Mesothelial cell of epicardium (in vitro differentiated cells): ENCODE results near the gene ZNF581. TPM values are rescaled to one million over a fixed set of nuclear protein-coding genes. Genes with fewer than 3 reads are reported as not detected.

Experiments used
- DNase-seq, 2 experiments: peaks; one replicate each; pipeline ENCODE4 v3.0.0; 2021; ENCODE audit warnings: low spot score in 2 of 2; ENCODE audit not compliant: unreplicated experiment in 2 of 2
- H3K27ac Mint-ChIP-seq: 2 replicates; pipeline ENCODE4 v1.8.0; 2021; ENCODE audit warnings: mixed read lengths
- H3K27me3 Mint-ChIP-seq: 2 replicates; pipeline ENCODE4 v1.8.0; 2021; ENCODE audit warnings: low read depth, mixed read lengths
- H3K36me3 Mint-ChIP-seq: 2 replicates; pipeline ENCODE4 v1.8.0; 2021; ENCODE audit warnings: mixed read lengths
- H3K4me1 Mint-ChIP-seq: 2 replicates; pipeline ENCODE4 v1.8.0; 2021; ENCODE audit warnings: mixed read lengths
- H3K4me3 Mint-ChIP-seq: 2 replicates; pipeline ENCODE4 v1.8.0; 2021; ENCODE audit warnings: mild to moderate bottlenecking, moderate library complexity, mixed read lengths
- H3K9me3 Mint-ChIP-seq: 2 replicates; pipeline ENCODE4 v1.8.0; 2021; ENCODE audit warnings: mixed read lengths
- CTCF ChIP-seq: fragments of 200-600 bp; sonication (generic); IDR thresholded peaks from one replicate; pipeline ENCODE4 v1.5.0; 2021; ENCODE audit warnings: antibody characterized with exemption; ENCODE audit not compliant: unreplicated experiment
- total RNA-seq: library from RNA; stranded (reverse); gene quantifications from 3 replicates; pipeline ENCODE4 v1.2.1, GENCODE V29; 2021

Gene ZNF581
- total RNA-seq, 1 donor from 2014 or later, result 42.6 TPM

GRCh38 chr19:55621673-55622231, 21.7 kb upstream of the ZNF581 start:
- H3K27ac Mint-ChIP-seq, result no peak overlapping the region
- peaks cover 18% of the 10 kb centered on the region for H3K36me3 Mint-ChIP-seq
- no peaks in the 10 kb centered on the region for H3K9me3 Mint-ChIP-seq
- H3K27me3 Mint-ChIP-seq, result no peaks in the 10 kb centered on the region
- no peak overlapping the region for H3K4me3 Mint-ChIP-seq
- peaks cover 14% of the 10 kb centered on the region for H3K4me1 Mint-ChIP-seq
- no peak for TF ChIP-seq CTCF
- DNase-seq, result no peak

- H3K4me3 Mint-ChIP-seq, result no peak overlapping the region
Measured at GRCh38 chr19:55622242-55622969, 21.0 kb upstream of the ZNF581 start.

GRCh38 chr19:55623130-55623529, 20.3 kb upstream of the ZNF581 start:
- H3K27ac Mint-ChIP-seq, result peak overlapping the region; percentile 69
- H3K36me3 Mint-ChIP-seq, result peaks cover 9% of the 10 kb centered on the region
- DNase-seq, result no peak
- H3K4me1 Mint-ChIP-seq, result peaks cover 14% of the 10 kb centered on the region
- H3K9me3 Mint-ChIP-seq, result no peaks in the 10 kb centered on the region
- peak overlapping the region; percentile 26 for H3K4me3 Mint-ChIP-seq
- no peak for TF ChIP-seq CTCF
- no peaks in the 10 kb centered on the region for H3K27me3 Mint-ChIP-seq

More at GRCh38 chr19:55622242-55622969, 21.0 kb upstream of the ZNF581 start:
- Mint-ChIP-seq H3K27ac (no peak overlapping the region), H3K27me3 (no peaks in the 10 kb centered on the region), H3K9me3 (no peaks in the 10 kb centered on the region), H3K4me1 (peaks cover 14% of the 10 kb centered on the region), H3K36me3 (peaks cover 14% of the 10 kb centered on the region)
- DNase-seq, result no peak
- TF ChIP-seq CTCF, result no peak

- Mint-ChIP-seq H3K27me3 (no peaks in the 10 kb centered on the region), H3K36me3 (peaks cover 9% of the 10 kb centered on the region), H3K27ac (peak overlapping the region; percentile 99), H3K4me1 (peaks cover 14% of the 10 kb centered on the region), H3K4me3 (peak overlapping the region; percentile 88), H3K9me3 (no peaks in the 10 kb centered on the region)
- TF ChIP-seq CTCF, result no peak
- DNase-seq, result no peak
Measured at GRCh38 chr19:55623561-55623960, 19.9 kb upstream of the ZNF581 start.

GRCh38 chr19:55624109-55625003, 19.1 kb upstream of the ZNF581 start, which contains the start of gene ZNF784:
ZNF784 (minus strand) TSS chr19:55624566; CDS start chr19:55624561, 5 bp downstream.
- H3K27me3 Mint-ChIP-seq, result no peaks in the 10 kb centered on the region

More at GRCh38 chr19:55624109-55625003, 19.1 kb upstream of the ZNF581 start, which contains the start of gene ZNF784:
- DNase-seq, result peak; percentile 96 to 98
- TF ChIP-seq CTCF, result no peak
- peak within 1 kb of the TSS; percentile 99 for H3K27ac Mint-ChIP-seq
- H3K4me3 Mint-ChIP-seq, result peak within 1 kb of the TSS; percentile 88
- no peaks in the 10 kb centered on the region for H3K9me3 Mint-ChIP-seq
- peaks cover 9% of the 10 kb centered on the region for H3K36me3 Mint-ChIP-seq
- H3K4me1 Mint-ChIP-seq, result peaks cover 14% of the 10 kb centered on the region
